KMS-11 (cell line): ENCODE results near the gene VAPB.

Source experiments
- H2AFZ ChIP-seq: fragments of 200-600 bp; sonication (generic); 2 replicates; pipeline ENCODE4 v1.6.1; 2016; ENCODE audit warnings: antibody characterized with exemption, mixed run types, low read depth
- H3K27ac ChIP-seq: fragments of 200-600 bp; sonication (generic); 2 replicates; pipeline ENCODE4 v1.6.1; 2016; ENCODE audit warnings: mild to moderate bottlenecking, mixed run types
- H3K27me3 ChIP-seq: fragments of 200-600 bp; sonication (generic); 2 replicates; pipeline ENCODE4 v1.6.1; 2017; ENCODE audit warnings: mild to moderate bottlenecking, low read depth, mixed run types, moderate library complexity; ENCODE audit not compliant: insufficient read depth
- H3K36me3 ChIP-seq: fragments of 200-600 bp; sonication (generic); 2 replicates; pipeline ENCODE4 v1.6.1; 2017; ENCODE audit warnings: mild to moderate bottlenecking, mixed run types; ENCODE audit not compliant: insufficient read depth
- H3K4me1 ChIP-seq: fragments of 200-600 bp; sonication (generic); 2 replicates; pipeline ENCODE4 v1.6.1; 2016; ENCODE audit warnings: mild to moderate bottlenecking, low read depth, mixed run types; ENCODE audit not compliant: poor library complexity, severe bottlenecking
- H3K4me2 ChIP-seq: fragments of 200-600 bp; sonication (generic); 2 replicates; pipeline ENCODE4 v1.7.0; 2016; ENCODE audit warnings: mild to moderate bottlenecking, mixed run types
- H3K4me3 ChIP-seq: fragments of 200-600 bp; sonication (generic); IDR thresholded peaks from 2 replicates; pipeline ENCODE4 v1.6.1; 2017; ENCODE audit warnings: low read depth, low read length, mixed read lengths; ENCODE audit not compliant: insufficient read depth
- H3K79me2 ChIP-seq: fragments of 200-600 bp; sonication (generic); 2 replicates; pipeline ENCODE4 v1.6.1; 2016; ENCODE audit warnings: low read depth, mixed run types; ENCODE audit not compliant: insufficient read depth
- H3K9ac ChIP-seq: fragments of 200-600 bp; sonication (generic); 2 replicates; pipeline ENCODE4 v1.6.1; 2016; ENCODE audit warnings: mild to moderate bottlenecking, mixed run types
- H4K20me1 ChIP-seq: fragments of 200-600 bp; sonication (generic); 2 replicates; pipeline ENCODE4 v1.6.1; 2016; ENCODE audit warnings: mild to moderate bottlenecking, mixed run types; ENCODE audit not compliant: insufficient read depth
- CTCF ChIP-seq: fragments of 200-600 bp; sonication (generic); conservative IDR thresholded peaks from 2 replicates; pipeline ENCODE4 v1.6.1; 2017; ENCODE audit warnings: low read depth, mild to moderate bottlenecking, antibody characterized with exemption, low read length, moderate library complexity, mixed read lengths

The VAPB gene

GRCh38 chr20:58495623-58496428, 106.8 kb downstream of the VAPB start:
- Histone ChIP-seq H3K27me3 (no peaks in the 10 kb centered on the region; the same call in 1 of the 2 replicates), H3K4me3 (no peak overlapping the region), H3K27ac (no peak overlapping the region), H2AFZ (no peak overlapping the region), H3K4me2 (no peak overlapping the region), H3K9ac (no peak overlapping the region), H3K79me2 (no peaks in the 10 kb centered on the region), H3K4me1 (no peaks in the 10 kb centered on the region), H3K36me3 (no peaks in the 10 kb centered on the region), H4K20me1 (no peaks in the 10 kb centered on the region)
- no peak for TF ChIP-seq CTCF

GRCh38 chr20:58496429-58496769, 107.4 kb downstream of the VAPB start:
- TF ChIP-seq CTCF, result no peak
- H3K4me3 ChIP-seq, result no peak overlapping the region

GRCh38 chr20:58497076-58497641, 108.1 kb downstream of the VAPB start:
- TF ChIP-seq CTCF, result no peak
- H3K79me2 ChIP-seq, result no peaks in the 10 kb centered on the region

More at GRCh38 chr20:58496429-58496769, 107.4 kb downstream of the VAPB start:
- no peak overlapping the region for H3K9ac ChIP-seq
- H3K4me2 ChIP-seq, result no peak overlapping the region
- H4K20me1 ChIP-seq, result no peaks in the 10 kb centered on the region
- no peak overlapping the region for H2AFZ ChIP-seq
- no peaks in the 10 kb centered on the region for H3K36me3 ChIP-seq
- no peak overlapping the region for H3K27ac ChIP-seq
- H3K79me2 ChIP-seq, result no peaks in the 10 kb centered on the region
- H3K27me3 ChIP-seq, result no peaks in the 10 kb centered on the region; the same call in 1 of the 2 replicates
- no peaks in the 10 kb centered on the region for H3K4me1 ChIP-seq

GRCh38 chr20:58497724-58498469, 108.9 kb downstream of the VAPB start:
- Histone ChIP-seq H3K4me2 (no peak overlapping the region), H3K4me1 (no peaks in the 10 kb centered on the region), H3K36me3 (no peaks in the 10 kb centered on the region), H3K79me2 (no peaks in the 10 kb centered on the region), H3K27me3 (no peaks in the 10 kb centered on the region; the same call in 1 of the 2 replicates), H3K4me3 (no peak overlapping the region), H3K9ac (no peak overlapping the region), H3K27ac (no peak overlapping the region), H2AFZ (no peak overlapping the region), H4K20me1 (no peaks in the 10 kb centered on the region)
- TF ChIP-seq CTCF, result no peak

More at GRCh38 chr20:58497076-58497641, 108.1 kb downstream of the VAPB start:
- no peak overlapping the region for H3K27ac ChIP-seq
- no peaks in the 10 kb centered on the region for H3K36me3 ChIP-seq
- H2AFZ ChIP-seq, result no peak overlapping the region
- H4K20me1 ChIP-seq, result no peaks in the 10 kb centered on the region
- H3K9ac ChIP-seq, result no peak overlapping the region
- H3K4me2 ChIP-seq, result no peak overlapping the region
- H3K4me1 ChIP-seq, result no peaks in the 10 kb centered on the region
- H3K27me3 ChIP-seq, result no peaks in the 10 kb centered on the region; the same call in 1 of the 2 replicates
- no peak overlapping the region for H3K4me3 ChIP-seq
